ENCODE data around the gene SYCE3.

- TF ChIP-seq CTCF (IDR thresholded peaks at IDR 0.05) (peak; percentile 14 to 65 (median 58)), POLR2A (IDR thresholded peaks at IDR 0.05) (peak; percentile 56), EP300 (IDR thresholded peaks at IDR 0.05) (no peak)
Observed at GRCh38 chr22:50525104-50525857, 37.4 kb downstream of the SYCE3 start, which contains the start of gene SCO2.
